Stomach (tissue), 9 donors: Measurements from ENCODE around the gene BRD3OS. TPM values are rescaled to one million over a fixed set of nuclear protein-coding genes. Genes with fewer than 3 reads are reported as not detected.
"Not testable (repeated sequence)": the region's sequence is repeated elsewhere in the genome, so short reads cannot be mapped to it uniquely, and the experiment has no call there.

Source experiments
- DNase-seq, 2 donors: peaks; one replicate each; pipeline versions ENCODE4 v3.0.0 to v3.0.0-alpha.2; 2013 to 2019
- H3K27ac ChIP-seq, 5 donors: fragments of 200-600 bp in 4 of 5; sonication (generic) in 4 of 5; one replicate each; pipeline ENCODE4 v1.5.1; 2013 to 2019; ENCODE audit warnings: mild to moderate bottlenecking in 1 of 5, moderate library complexity in 1 of 5
- H3K27me3 ChIP-seq, 3 donors: fragments of 200-600 bp; sonication (generic); one replicate each; pipeline ENCODE4 v1.5.1; 2017 to 2019; ENCODE audit warnings: mixed run types in 1 of 3
- H3K36me3 ChIP-seq, 4 donors: fragments of 200-600 bp; sonication (generic); 1 replicate in 3 of 4; 2 replicates in 1 of 4; pipeline ENCODE4 v1.5.1; 2016 to 2019
- H3K4me1 ChIP-seq, 4 donors: fragments of 200-600 bp; sonication (generic); one replicate each; pipeline ENCODE4 v1.5.1; 2016 to 2019
- H3K4me3 ChIP-seq, 4 donors: fragments of 200-600 bp; sonication (generic) in 3 of 4; one replicate each; pipeline ENCODE4 v1.5.1; 2016 to 2019; ENCODE audit warnings: mild to moderate bottlenecking in 1 of 4
- H3K9me3 ChIP-seq, 4 donors: fragments of 200-600 bp; sonication (generic); one replicate each; pipeline ENCODE4 v1.5.1; 2016 to 2019
- CTCF ChIP-seq, 7 experiments: fragments of 450-650 bp in 4 of 7; fragments of 200-600 bp in 3 of 7; sonication (generic) in 3 of 7; IDR thresholded peaks; one replicate each; pipeline ENCODE4 v1.5.1; 2016 to 2019; ENCODE audit warnings: antibody characterized with exemption in 7 of 7, control low read depth in 2 of 7, mild to moderate bottlenecking in 1 of 7
- EP300 ChIP-seq: sonication (generic); formaldehyde crosslinking; IDR thresholded peaks from one replicate; pipeline ENCODE4 v1.6.1; 2017; ENCODE audit warnings: antibody characterized with exemption
- POLR2A ChIP-seq, 4 donors: fragments of 450-650 bp; IDR thresholded peaks; one replicate each; pipeline ENCODE4 v1.6.1; 2016; ENCODE audit warnings: antibody characterized with exemption in 4 of 4, control low read depth in 2 of 4, mild to moderate bottlenecking in 1 of 4, moderate library complexity in 1 of 4
- POLR2AphosphoS5 ChIP-seq, 3 donors: sonication (generic); formaldehyde crosslinking; IDR thresholded peaks; one replicate each; pipeline ENCODE4 v1.6.1; 2016; ENCODE audit warnings: antibody characterized with exemption in 3 of 3
- WGBS, 5 donors: extraction: QIAGEN DNeasy Blood & Tissue Kit in 3 of 5; methylation state at CpG; one replicate each; pipeline versions ENCODE4 v1.1.5 to v1.1.7; 2013 to 2018; 5-methylcytosine and 5-hydroxymethylcytosine counted together
- intact Hi-C: fragments of 100-400 bp; cut with DNase I; formaldehyde crosslinking; loops from one replicate; pipeline ENCODE4 v1.15.1; 2023; ENCODE audit warnings: low total_unique reads
- polyA plus RNA-seq, 3 donors: library from polyadenylated mRNA; stranded (reverse); fragments of 200-250 nt; gene quantifications; one replicate each; pipeline ENCODE4 v1.2.3, GENCODE V29; 2013
- total RNA-seq, 5 donors: library from RNA; depleted of rRNA; stranded (reverse); fragments of >200 nt; gene quantifications; one replicate each; pipeline versions ENCODE4 v1.1.0 to v1.2.3, GENCODE V29; 2014 to 2016
- donor health status: healthy with polysubstance abuse.
- donor health status: Bipolar disorder and iron deficiency.
- donor health status: healthy.

BRD3OS gene
- total and polyA plus RNA-seq, 8 donors, result 2.4 to 12.0 (median 6.2) TPM; not detected in 1

- Histone ChIP-seq H3K27ac (no peak overlapping the region), H3K27me3 (peaks cover 0 to 25% (median 0%) of the 10 kb centered on the region in 3 donors), H3K4me1 (peaks cover 10 to 30% (median 29%) of the 10 kb centered on the region in 4 donors), H3K9me3 (no peaks in the 10 kb centered on the region), H3K4me3 (peak overlapping the region in 1 of 4 donors; percentile 66), H3K36me3 (no peaks in the 10 kb centered on the region)
- TF ChIP-seq EP300, result no peak
- 71 to 79% (median 76%) methylated on average over 11 to 12 of the region's 12 CpGs for WGBS, 5 donors
- intact Hi-C loops, result no loop called here
- peak; percentile 9 to 16 for DNase-seq
Measured at GRCh38 chr9:134069480-134070399, 44.5 kb downstream of the BRD3OS start.

GRCh38 chr9:134071149-134071548, 45.9 kb downstream of the BRD3OS start:
- no peak for TF ChIP-seq CTCF (IDR thresholded peaks at IDR 0.05)
- no peak for TF ChIP-seq EP300
- no peak for TF ChIP-seq POLR2A (IDR thresholded peaks at IDR 0.05)
- no peak for TF ChIP-seq POLR2AphosphoS5 (IDR thresholded peaks at IDR 0.05)
- H3K4me3 ChIP-seq, result no peak overlapping the region
- peaks cover 2 to 16% (median 15%) of the 10 kb centered on the region in 4 donors for H3K4me1 ChIP-seq
- peaks cover 0 to 25% (median 0%) of the 10 kb centered on the region in 3 donors for H3K27me3 ChIP-seq
- peaks cover 0 to 6% (median 0%) of the 10 kb centered on the region in 4 donors for H3K9me3 ChIP-seq
- WGBS, 5 donors, result 88 to 94% (median 93%) methylated on average over 12 of the region's 12 CpGs
- intact Hi-C loops, result no loop called here
- no peak for DNase-seq
- no peak overlapping the region for H3K27ac ChIP-seq
- H3K36me3 ChIP-seq, result no peaks in the 10 kb centered on the region

- peaks cover 0 to 25% (median 0%) of the 10 kb centered on the region in 3 donors for H3K27me3 ChIP-seq
- WGBS, 5 donors, result 85 to 91% (median 88%) methylated on average over 7 of the region's 7 CpGs
- H3K4me1 ChIP-seq, intact Hi-C loops, H3K27ac ChIP-seq, H3K4me3 ChIP-seq, DNase-seq, H3K36me3 ChIP-seq: not testable (repeated sequence)
- peaks cover 0 to 18% (median 9%) of the 10 kb centered on the region in 4 donors for H3K9me3 ChIP-seq
Measured at GRCh38 chr9:134072683-134073082, 47.4 kb downstream of the BRD3OS start.

- TF ChIP-seq EP300 (no peak), POLR2AphosphoS5 (IDR thresholded peaks at IDR 0.05) (no peak), POLR2A (IDR thresholded peaks at IDR 0.05) (no peak), CTCF (IDR thresholded peaks at IDR 0.05) (no peak)
- 70 to 80% (median 78%) methylated on average over 6 of the region's 6 CpGs for WGBS, 5 donors
- intact Hi-C loops, result no loop called here
- no peak overlapping the region for H3K27ac ChIP-seq
- no peaks in the 10 kb centered on the region for H3K36me3 ChIP-seq
- H3K4me3 ChIP-seq, result no peak overlapping the region
- H3K27me3 ChIP-seq, result peaks cover 0 to 25% (median 0%) of the 10 kb centered on the region in 3 donors
- H3K4me1 ChIP-seq, result peaks cover 0 to 8% (median 6%) of the 10 kb centered on the region in 4 donors
- DNase-seq, result no peak
- peaks cover 0 to 19% (median 9%) of the 10 kb centered on the region in 4 donors for H3K9me3 ChIP-seq
Measured at GRCh38 chr9:134073500-134073899, 48.2 kb downstream of the BRD3OS start.

- WGBS, 5 donors, result 83 to 96% (median 90%) methylated on average over 17 to 31 of the region's 31 CpGs
- DNase-seq, H3K36me3 ChIP-seq, intact Hi-C loops, H3K27ac ChIP-seq, H3K27me3 ChIP-seq, H3K4me1 ChIP-seq, H3K4me3 ChIP-seq: not testable (repeated sequence)
- H3K9me3 ChIP-seq, result peaks cover 0 to 31% (median 23%) of the 10 kb centered on the region in 4 donors
Measured at GRCh38 chr9:134075689-134076088, 50.4 kb downstream of the BRD3OS start.

- H3K36me3 ChIP-seq, result no peaks in the 10 kb centered on the region
- H3K4me3 ChIP-seq, result no peak overlapping the region
- H3K9me3 ChIP-seq, result peaks cover 0 to 31% (median 23%) of the 10 kb centered on the region in 4 donors
- WGBS, 5 donors, result 4 to 49% (median 45%) methylated on average over 1 of the region's 1 CpG
- no peak for DNase-seq
- H3K4me1 ChIP-seq, result no peaks in the 10 kb centered on the region
- no peak for TF ChIP-seq POLR2A (IDR thresholded peaks at IDR 0.05)
- TF ChIP-seq CTCF (IDR thresholded peaks at IDR 0.05), result no peak
- TF ChIP-seq EP300, result no peak
- TF ChIP-seq POLR2AphosphoS5 (IDR thresholded peaks at IDR 0.05), result no peak
- no peaks in the 10 kb centered on the region for H3K27me3 ChIP-seq
- H3K27ac ChIP-seq, result no peak overlapping the region
- intact Hi-C loops, result no loop called here
Measured at GRCh38 chr9:134076644-134077043, 51.4 kb downstream of the BRD3OS start.
